Measurements from ENCODE around the gene BCL7A. TPM values are rescaled to one million over a fixed set of nuclear protein-coding genes. Genes with fewer than 3 reads are reported as not detected.
"Not testable (repeated sequence)": the region's sequence is repeated elsewhere in the genome, so short reads cannot be mapped to it uniquely, and the experiment has no call there.

BCL7A gene
- total and polyA plus RNA-seq, 9 of the 15 experiments (the other 6 are each of a cell fraction or from before 2014, with no cell fraction given) = 0.25 to 21.9 (median 14.9) TPM

GRCh38 chr12:122056406-122056805 is 34.7 kb downstream of the BCL7A start:
- TF ChIP-seq ZNF121 (CRISPR knock-in tag; conservative IDR thresholded peaks at IDR 0.05) = peak; percentile 23; the same call in 1 of the 2 replicates
- H3K9ac ChIP-seq (ENCODE audit: insufficient read depth in 1 of 2, low read depth in 2 of 2, low read length in 2 of 2); H3K4me2 ChIP-seq (ENCODE audit: insufficient read depth, low read length); H3K4me3 ChIP-seq; POLR2A ChIA-PET; H3K9me1 ChIP-seq (ENCODE audit: control insufficient read depth, insufficient read depth, low read length); H3K27me3 ChIP-seq (ENCODE audit: control insufficient read depth in 2 of 2, insufficient read depth in 2 of 2, low read length in 2 of 2); DNase-seq (ENCODE audit: extremely low read depth in 1 of 4, low spot score in 3 of 4); H3K79me2 ChIP-seq (ENCODE audit: control insufficient read depth, insufficient read depth, low read length); intact Hi-C loops (cut with micrococcal nuclease); H2AFZ ChIP-seq (ENCODE audit: low read depth, low read length); BruUV-seq (replicated peaks); ATAC-seq; H3K27ac ChIP-seq (ENCODE audit: extremely low read depth, low read depth, low read length); FAIRE-seq; H4K20me1 ChIP-seq (replicated peaks; ENCODE audit: control insufficient read depth, insufficient read depth, low read length); H3K9me3 ChIP-seq (replicated peaks; ENCODE audit: control insufficient read depth, insufficient read depth, low read depth, low read length): not testable (repeated sequence)
- Histone ChIP-seq H3K36me3 (ENCODE audit: control insufficient read depth, insufficient read depth, low read length) (peaks cover 64% of the 10 kb centered on the region), H3K4me1 (replicated peaks in 1 of 2; ENCODE audit: control insufficient read depth in 2 of 2, insufficient read depth in 2 of 2, low read length in 2 of 2) (peaks cover 0 to 17% of the 10 kb centered on the region in 2 experiments; a peak in 2 of 5 replicates)
- WGBS (ENCODE audit: insufficient coverage, low coverage, missing lambda C conversion rate) = 92% methylated on average over 7 of the region's 7 CpGs
- CTCF ChIA-PET (ENCODE audit: low intra/inter-chr PET ratio) = interaction anchor here (4.2 kb wide), 1 partner anchor 67 kb away, joined by 76 read pairs; no protein-coding TSS in a partner anchor
- in situ Hi-C loops (cut with MboI) = loop anchor here (5.0 kb wide), 1 partner anchor 66 kb away; no protein-coding TSS in a partner anchor

DNA sequence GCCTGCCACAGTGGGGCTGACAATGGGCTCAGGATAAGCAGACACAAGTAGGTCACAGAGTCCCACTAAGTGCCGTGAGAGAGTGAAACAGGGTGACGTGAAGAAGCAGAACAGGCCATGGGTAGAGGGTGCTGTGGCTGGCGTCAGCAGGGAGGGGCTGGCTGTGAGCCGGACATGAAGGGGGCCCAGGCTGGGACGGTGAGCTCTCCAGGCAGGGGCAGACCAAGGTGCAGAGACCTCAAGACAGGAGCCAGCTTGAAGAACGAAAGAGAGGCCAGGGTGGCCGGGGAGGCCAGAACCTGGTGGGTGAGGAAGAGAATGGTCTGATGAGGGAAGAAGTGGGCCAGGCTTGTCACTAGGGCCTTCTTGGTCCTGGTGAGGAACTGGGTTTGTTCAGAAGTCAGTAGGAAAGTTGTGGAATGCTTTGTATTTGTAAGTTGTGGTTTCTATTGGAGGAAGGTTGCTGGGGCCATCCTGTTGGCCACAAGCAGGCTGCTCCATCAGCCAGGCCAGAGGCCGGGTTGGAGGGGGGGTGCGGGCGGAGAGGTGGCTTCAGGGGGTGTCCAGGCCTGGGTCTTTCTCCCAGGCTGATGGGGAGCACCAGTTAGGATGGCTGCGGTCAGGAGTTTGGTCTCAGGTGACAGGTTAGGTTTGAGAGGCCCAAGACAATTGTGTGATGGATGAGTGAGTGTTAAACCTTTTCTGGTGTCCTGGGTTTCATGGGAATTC is 35.5 kb downstream of the BCL7A start:
- in situ Hi-C loops (cut with MboI) (loop anchor here (5.0 kb wide), 1 partner anchor 65 kb away; no protein-coding TSS in a partner anchor), intact Hi-C loops (cut with micrococcal nuclease) (no loop called here)
- ATAC-seq = no peak
- H3K79me2 ChIP-seq (ENCODE audit: control insufficient read depth, insufficient read depth, low read length) = no peaks in the 10 kb centered on the region; the same call in 2 of the 3 replicates
- BruUV-seq (replicated peaks) = no TSS peak
- no peak for FAIRE-seq
- H3K4me2 ChIP-seq (ENCODE audit: insufficient read depth, low read length) = no peak overlapping the region
- H3K4me1 ChIP-seq (replicated peaks in 1 of 2; ENCODE audit: control insufficient read depth in 2 of 2, insufficient read depth in 2 of 2, low read length in 2 of 2) = peaks cover 4 to 18% of the 10 kb centered on the region in 2 experiments; a peak in 4 of 5 replicates
- H3K9me1 ChIP-seq (ENCODE audit: control insufficient read depth, insufficient read depth, low read length) = no peaks in the 10 kb centered on the region
- peaks cover 71% of the 10 kb centered on the region for H3K36me3 ChIP-seq (ENCODE audit: control insufficient read depth, insufficient read depth, low read length)
- H3K27ac ChIP-seq (ENCODE audit: extremely low read depth, low read depth, low read length) = no peak overlapping the region
- H4K20me1 ChIP-seq (replicated peaks; ENCODE audit: control insufficient read depth, insufficient read depth, low read length) = no peaks in the 10 kb centered on the region
- H2AFZ ChIP-seq (ENCODE audit: low read depth, low read length) = no peak overlapping the region
- TF ChIP-seq, protein P1, sequence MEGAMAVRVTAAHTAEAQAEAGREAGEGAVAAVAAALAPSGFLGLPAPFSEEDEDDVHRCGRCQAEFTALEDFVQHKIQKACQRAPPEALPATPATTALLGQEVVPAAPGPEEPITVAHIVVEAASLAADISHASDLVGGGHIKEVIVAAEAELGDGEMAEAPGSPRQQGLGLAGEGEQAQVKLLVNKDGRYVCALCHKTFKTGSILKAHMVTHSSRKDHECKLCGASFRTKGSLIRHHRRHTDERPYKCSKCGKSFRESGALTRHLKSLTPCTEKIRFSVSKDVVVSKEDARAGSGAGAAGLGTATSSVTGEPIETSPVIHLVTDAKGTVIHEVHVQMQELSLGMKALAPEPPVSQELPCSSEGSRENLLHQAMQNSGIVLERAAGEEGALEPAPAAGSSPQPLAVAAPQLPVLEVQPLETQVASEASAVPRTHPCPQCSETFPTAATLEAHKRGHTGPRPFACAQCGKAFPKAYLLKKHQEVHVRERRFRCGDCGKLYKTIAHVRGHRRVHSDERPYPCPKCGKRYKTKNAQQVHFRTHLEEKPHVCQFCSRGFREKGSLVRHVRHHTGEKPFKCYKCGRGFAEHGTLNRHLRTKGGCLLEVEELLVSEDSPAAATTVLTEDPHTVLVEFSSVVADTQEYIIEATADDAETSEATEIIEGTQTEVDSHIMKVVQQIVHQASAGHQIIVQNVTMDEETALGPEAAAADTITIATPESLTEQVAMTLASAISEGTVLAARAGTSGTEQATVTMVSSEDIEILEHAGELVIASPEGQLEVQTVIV (CRISPR knock-in tag; IDR thresholded peaks at IDR 0.05; ENCODE audit: borderline replicate concordance) = no peak
- TF ChIP-seq CBFB (CRISPR knock-in tag; IDR thresholded peaks at IDR 0.05) = no peak
- no peak for TF ChIP-seq SRSF3 (IDR thresholded peaks at IDR 0.05; ENCODE audit: insufficient read depth, low read length)
- TF ChIP-seq YBX1 (IDR thresholded peaks at IDR 0.05) = no peak
- TF ChIP-seq, protein P2, sequence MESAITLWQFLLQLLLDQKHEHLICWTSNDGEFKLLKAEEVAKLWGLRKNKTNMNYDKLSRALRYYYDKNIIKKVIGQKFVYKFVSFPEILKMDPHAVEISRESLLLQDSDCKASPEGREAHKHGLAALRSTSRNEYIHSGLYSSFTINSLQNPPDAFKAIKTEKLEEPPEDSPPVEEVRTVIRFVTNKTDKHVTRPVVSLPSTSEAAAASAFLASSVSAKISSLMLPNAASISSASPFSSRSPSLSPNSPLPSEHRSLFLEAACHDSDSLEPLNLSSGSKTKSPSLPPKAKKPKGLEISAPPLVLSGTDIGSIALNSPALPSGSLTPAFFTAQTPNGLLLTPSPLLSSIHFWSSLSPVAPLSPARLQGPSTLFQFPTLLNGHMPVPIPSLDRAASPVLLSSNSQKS (CRISPR knock-in tag; IDR thresholded peaks at IDR 0.05) = no peak
- no peak for TF ChIP-seq GATAD2A (IDR thresholded peaks at IDR 0.05)
- no peak for TF ChIP-seq HBP1 (CRISPR knock-in tag; IDR thresholded peaks at IDR 0.05)
- POLR2A ChIA-PET = no interaction called here
- 0 out of 4 replicates have a peak overlapping the region, but pooled peaks of 1 of the 2 experiments have one; percentile 14 for H3K9ac ChIP-seq (ENCODE audit: insufficient read depth in 1 of 2, low read depth in 2 of 2, low read length in 2 of 2)
- WGBS (ENCODE audit: insufficient coverage, low coverage, missing lambda C conversion rate) = 93% methylated on average over 11 of the region's 11 CpGs
- CTCF ChIA-PET (ENCODE audit: low intra/inter-chr PET ratio) = interaction anchor here (1.1 kb wide), 1 partner anchor 65 kb away, joined by 3 read pairs; no protein-coding TSS in a partner anchor
- H3K9me3 ChIP-seq (replicated peaks; ENCODE audit: control insufficient read depth, insufficient read depth, low read depth, low read length) = no peaks in the 10 kb centered on the region
- no peak overlapping the region for H3K4me3 ChIP-seq
- no peak for DNase-seq (ENCODE audit: extremely low read depth in 1 of 4, low spot score in 3 of 4)
- H3K27me3 ChIP-seq (ENCODE audit: control insufficient read depth in 2 of 2, insufficient read depth in 2 of 2, low read length in 2 of 2) = no peaks in the 10 kb centered on the region
